K562 (cell line): ENCODE results near the gene SGK1. TPM values are rescaled to one million over a fixed set of nuclear protein-coding genes. Genes with fewer than 3 reads are reported as not detected.

Source experiments
- ATAC-seq: fragments of 200-7000 bp; cut with Tn5 transposase; 3 replicates; pipeline ENCODE4 v1.9.1; 2020; ENCODE audit warnings: moderate library complexity
- BruUV-seq: library from RNA; stranded (reverse); fragments of 400-500 nt; replicated peaks from 2 replicates; lab custom pipeline; 2021; lab: Mats Ljungman, UMichigan
- CTCF ChIA-PET: fragments of 300-600 bp; formaldehyde crosslinking; extraction: SDS; loops from one replicate; lab custom pipeline; 2021; ENCODE audit warnings: low intra/inter-chr PET ratio; lab: Yijun Ruan, JAX
- POLR2A ChIA-PET: fragments of 300-600, 350-650 bp; sonication (Branson Sonifier 250); formaldehyde crosslinking; extraction: SDS; loops from one replicate; lab custom pipeline; 2021; ENCODE audit warnings: antibody characterized with exemption, inconsistent platforms; lab: Yijun Ruan, JAX
- DNase-seq, 4 experiments: peaks; one replicate each; pipeline versions ENCODE4 v3.0.0 to v3.0.0-alpha.2; 2011 to 2018; ENCODE audit warnings: low spot score in 3 of 4, mixed read lengths in 3 of 4; ENCODE audit errors: extremely low read depth in 1 of 4
- FAIRE-seq: peaks from 2 replicates; lab custom pipeline; 2011; peaks lifted over from hg19 to GRCh38; lab: Jason Lieb, UNC
- H2AFZ ChIP-seq: 2 replicates; pipeline ENCODE4 v1.6.0; 2011; ENCODE audit warnings: low read depth, low read length, control low read depth, inconsistent platforms
- H3K27ac ChIP-seq: fragments of 200-600 bp; 3 replicates; pipeline ENCODE4 v1.8.0; 2011; ENCODE audit warnings: low read depth, mild to moderate bottlenecking, control low read depth, inconsistent platforms, low read length, moderate library complexity, mixed read lengths; ENCODE audit errors: extremely low read depth
- H3K27me3 ChIP-seq, 2 experiments: fragments of 300-600 bp in 1 of 2; 2 replicates in 1 of 2; 3 replicates in 1 of 2; pipeline versions ENCODE4 v1.6.0 to v1.8.0; 2011; ENCODE audit warnings: inconsistent platforms in 2 of 2, low read length in 2 of 2, mild to moderate bottlenecking in 1 of 2, mixed read lengths in 1 of 2, moderate library complexity in 1 of 2; ENCODE audit not compliant: control insufficient read depth in 2 of 2, insufficient read depth in 2 of 2
- H3K36me3 ChIP-seq: fragments of 300-600 bp; 3 replicates; pipeline ENCODE4 v1.8.0; 2011; ENCODE audit warnings: mild to moderate bottlenecking, low read length, inconsistent platforms; ENCODE audit not compliant: control insufficient read depth, insufficient read depth
- H3K4me1 ChIP-seq, 2 experiments: fragments of 200-600 bp in 1 of 2; replicated peaks in 1 of 2; 2 replicates in 1 of 2; 3 replicates in 1 of 2; pipeline versions ENCODE4 v1.5.1 to v1.8.0; 2011; ENCODE audit warnings: inconsistent platforms in 2 of 2, low read length in 2 of 2, mild to moderate bottlenecking in 1 of 2, mixed read lengths in 1 of 2, moderate library complexity in 1 of 2; ENCODE audit not compliant: control insufficient read depth in 2 of 2, insufficient read depth in 2 of 2
- H3K4me2 ChIP-seq: 2 replicates; pipeline ENCODE4 v1.6.1; 2011; ENCODE audit warnings: low read length, control low read depth, inconsistent platforms, mixed read lengths; ENCODE audit not compliant: insufficient read depth
- H3K4me3 ChIP-seq: fragments of 200-600 bp; sonication (generic), shearing (Covaris generic); 2 replicates; pipeline ENCODE4 v1.5.1; 2016; ENCODE audit warnings: control low read depth, inconsistent platforms
- H3K79me2 ChIP-seq: fragments of 200-600 bp; 3 replicates; pipeline ENCODE4 v1.8.0; 2011; ENCODE audit warnings: low read length, inconsistent platforms; ENCODE audit not compliant: control insufficient read depth, insufficient read depth
- H3K9ac ChIP-seq, 2 experiments: 2 replicates each; pipeline versions ENCODE4 v1.6.0 to v1.6.1; 2011; ENCODE audit warnings: low read depth in 2 of 2, low read length in 2 of 2, control low read depth in 1 of 2, inconsistent platforms in 1 of 2, mild to moderate bottlenecking in 1 of 2, mixed read lengths in 1 of 2; ENCODE audit not compliant: insufficient read depth in 1 of 2
- H3K9me1 ChIP-seq: one replicate; pipeline ENCODE4 v1.6.0; 2011; ENCODE audit warnings: inconsistent platforms, mild to moderate bottlenecking, low read length, moderate library complexity; ENCODE audit not compliant: control insufficient read depth, insufficient read depth
- H3K9me3 ChIP-seq: replicated peaks from 2 replicates; pipeline ENCODE4 v1.5.1; 2011; ENCODE audit warnings: low read depth, low read length, inconsistent platforms; ENCODE audit not compliant: control insufficient read depth, insufficient read depth
- H4K20me1 ChIP-seq: replicated peaks from 2 replicates; pipeline ENCODE4 v1.6.1; 2011; ENCODE audit warnings: low read length, inconsistent platforms, mixed read lengths; ENCODE audit not compliant: control insufficient read depth, insufficient read depth
- BDP1 ChIP-seq: IDR thresholded peaks from 3 replicates; pipeline ENCODE4 v1.6.1; 2011; ENCODE audit not compliant: insufficient read length, insufficient read depth
- DIDO1 ChIP-seq: fragments of 450-650 bp; IDR thresholded peaks from 2 replicates; pipeline ENCODE4 v1.6.1; 2016; ENCODE audit warnings: low read depth, missing biosample characterization, missing genetic modification characterization
- ESRRB ChIP-seq: fragments of 250-450 bp; sonication (Bioruptor Pico); IDR thresholded peaks from 2 replicates; pipeline ENCODE4 v1.5.0; 2020; ENCODE audit warnings: mild to moderate bottlenecking, moderate library complexity, borderline replicate concordance
- GTF2A2 ChIP-seq: IDR thresholded peaks from 2 replicates; pipeline ENCODE4 v1.6.1; 2016; ENCODE audit warnings: mild to moderate bottlenecking, missing genetic modification characterization, missing compliant biosample characterization
- GTF2F1 ChIP-seq: IDR thresholded peaks from 2 replicates; pipeline ENCODE4 v1.6.1; 2011; ENCODE audit warnings: low read depth, low read length, improper control_type of control experiment
- HDAC1 ChIP-seq, 2 experiments: fragments of 450-650 bp; IDR thresholded peaks; 2 replicates each; pipeline ENCODE4 v1.6.1; 2016 to 2017; ENCODE audit warnings: inconsistent platforms in 1 of 2, mild to moderate bottlenecking in 1 of 2, moderate library complexity in 1 of 2
- OTX1 ChIP-seq: fragments of 450-650 bp; formaldehyde crosslinking; IDR thresholded peaks from 2 replicates; pipeline ENCODE4 v1.4.0; 2022; ENCODE audit warnings: mild to moderate bottlenecking
- POU5F1 ChIP-seq: fragments of 150-350 bp; IDR thresholded peaks from 2 replicates; pipeline ENCODE4 v1.6.1; 2014; ENCODE audit warnings: borderline replicate concordance, low read length, low read depth, mild to moderate bottlenecking; ENCODE audit not compliant: partially characterized antibody
- SAFB ChIP-seq: fragments of 200-400 bp; formaldehyde crosslinking; IDR thresholded peaks from 2 replicates; pipeline ENCODE4 v1.6.1; 2017; ENCODE audit warnings: low read depth, low read length, borderline replicate concordance
- SIRT6 ChIP-seq: IDR thresholded peaks from one replicate; pipeline ENCODE4 v1.6.1; 2012; ENCODE audit warnings: low read depth, mild to moderate bottlenecking, control low read depth, inconsistent platforms, low read length, moderate library complexity
- TAF15 ChIP-seq: fragments of 200-400 bp; formaldehyde crosslinking; IDR thresholded peaks from 2 replicates; pipeline ENCODE4 v1.6.1; 2017; ENCODE audit warnings: mild to moderate bottlenecking, low read depth, low read length, moderate library complexity
- ZNF347 ChIP-seq: fragments of 450-650 bp; formaldehyde crosslinking; IDR thresholded peaks from 2 replicates; pipeline ENCODE4 v1.4.0; 2020; ENCODE audit warnings: low read depth, mild to moderate bottlenecking, moderate library complexity
- ZNF384 ChIP-seq: IDR thresholded peaks from 2 replicates; pipeline ENCODE4 v1.6.1; 2012; ENCODE audit warnings: low read depth, low read length, improper control_type of control experiment
- ZNF507 ChIP-seq: conservative IDR thresholded peaks from 2 replicates; pipeline ENCODE4 v1.6.1; 2017; ENCODE audit warnings: missing genetic modification characterization, missing compliant biosample characterization
- in situ Hi-C: fragments of 300-500 bp; cut with MboI; formaldehyde crosslinking; loops from 4 replicates; pipeline ENCODE4 v1.15.0; 2018; ENCODE audit warnings: inconsistent platforms, mixed read lengths
- intact Hi-C: fragments of 100-400 bp; cut with micrococcal nuclease; formaldehyde crosslinking; loops from 2 replicates; pipeline ENCODE4 v1.14.2; 2022
- polyA plus RNA-seq, 8 experiments: library from polyadenylated mRNA; depleted of rRNA in 4 of 8; stranded (reverse) in 5 of 8; unstranded in 3 of 8; fragments of >200 nt; fragmentation: Nextera tagmentation in 2 of 8; fragmentation: Illumina TruSeq in 1 of 8; extraction: Ambion mirVana in 2 of 8; extraction: Trizol in 1 of 8; gene quantifications; 2 replicates each; pipeline versions ENCODE4 v1.2.1 to v1.2.3, GENCODE V29; 2011 to 2014; ENCODE audit warnings: inconsistent platforms in 1 of 8, missing spikeins in 1 of 8
- total RNA-seq, 7 experiments: library from RNA; depleted of rRNA in 6 of 7; stranded (reverse); fragments of >200 nt in 6 of 7; fragmentation: Illumina TruSeq in 2 of 7; extraction: Trizol in 2 of 7; gene quantifications; 2 replicates each; pipeline versions ENCODE4 v1.2.1 to v1.2.3, GENCODE V29; 2011 to 2021; ENCODE audit warnings: low replicate concordance in 1 of 7
- TF ChIP-seq, protein P1 (sequence below): fragments of 450-650 bp; formaldehyde crosslinking; IDR thresholded peaks from 2 replicates; pipeline ENCODE4 v1.4.0; 2022; ENCODE audit warnings: missing genetic modification characterization

The SGK1 gene
- total and polyA plus RNA-seq, 9 of the 15 experiments (the other 6 are each of a cell fraction or from before 2014, with no cell fraction given), result 3.5 to 7.2 (median 3.9) TPM

DNA sequence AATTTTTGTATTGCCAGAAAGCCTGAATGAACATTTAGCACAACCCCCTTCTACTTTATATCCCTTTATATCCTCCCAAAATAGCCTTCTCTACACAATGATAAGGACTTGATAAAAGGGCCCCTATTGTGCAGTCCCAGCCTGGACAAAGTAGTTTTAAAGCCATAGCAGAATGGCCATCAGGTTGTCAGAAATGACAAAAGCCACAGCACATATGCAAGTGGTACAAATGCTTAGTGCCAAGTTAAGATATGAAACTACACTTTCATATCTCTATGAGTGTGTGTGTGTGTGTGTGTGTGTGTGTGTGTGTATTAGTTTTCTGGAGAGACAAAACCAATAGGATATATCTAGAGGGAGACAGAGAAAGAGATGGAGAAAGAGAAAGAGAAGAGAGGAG lies 132.6 kb downstream of the SGK1 start:
- Histone ChIP-seq H4K20me1 (no peaks in the 10 kb centered on the region), H3K4me2 (no peak overlapping the region), H3K9ac (no peak overlapping the region), H3K4me3 (no peak overlapping the region), H3K9me1 (no peaks in the 10 kb centered on the region), H3K9me3 (no peaks in the 10 kb centered on the region), H3K4me1 (peaks cover 0 to 7% of the 10 kb centered on the region in 2 experiments; a peak in 2 of 5 replicates), H2AFZ (no peak overlapping the region), H3K27ac (no peak overlapping the region), H3K36me3 (no peaks in the 10 kb centered on the region), H3K27me3 (no peaks in the 10 kb centered on the region), H3K79me2 (no peaks in the 10 kb centered on the region)
- intact Hi-C loops (no loop called here), in situ Hi-C loops (no loop called here)
- no peak for ATAC-seq
- DNase-seq, result no peak
- CTCF ChIA-PET, result no interaction called here
- no peak for TF ChIP-seq GTF2F1
- no peak for TF ChIP-seq ZNF347 (CRISPR knock-in tag)
- no peak for TF ChIP-seq TAF15
- TF ChIP-seq DIDO1 (tag), result no peak
- no peak for TF ChIP-seq GTF2A2 (tag)
- TF ChIP-seq BDP1, result no peak
- TF ChIP-seq ZNF384, result no peak
- no peak for TF ChIP-seq ESRRB (CRISPR knock-in tag)
- TF ChIP-seq, protein P1, sequence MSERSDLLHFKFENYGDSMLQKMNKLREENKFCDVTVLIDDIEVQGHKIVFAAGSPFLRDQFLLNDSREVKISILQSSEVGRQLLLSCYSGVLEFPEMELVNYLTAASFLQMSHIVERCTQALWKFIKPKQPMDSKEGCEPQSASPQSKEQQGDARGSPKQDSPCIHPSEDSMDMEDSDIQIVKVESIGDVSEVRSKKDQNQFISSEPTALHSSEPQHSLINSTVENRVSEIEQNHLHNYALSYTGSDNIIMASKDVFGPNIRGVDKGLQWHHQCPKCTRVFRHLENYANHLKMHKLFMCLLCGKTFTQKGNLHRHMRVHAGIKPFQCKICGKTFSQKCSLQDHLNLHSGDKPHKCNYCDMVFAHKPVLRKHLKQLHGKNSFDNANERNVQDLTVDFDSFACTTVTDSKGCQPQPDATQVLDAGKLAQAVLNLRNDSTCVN (CRISPR knock-in tag), result no peak
- no peak for TF ChIP-seq POU5F1
- no peak for TF ChIP-seq OTX1 (CRISPR knock-in tag)
- no peak for TF ChIP-seq ZNF507 (tag)
- TF ChIP-seq HDAC1 (IDR thresholded peaks at IDR 0.05), result no peak
- no peak for TF ChIP-seq SAFB
- no peak for TF ChIP-seq SIRT6
- no peak for FAIRE-seq
- POLR2A ChIA-PET, result no interaction called here
- BruUV-seq, result no TSS peak
